Nephron progenitor cell (in vitro differentiated cells): ENCODE results near the gene EXOC3.

Experiments
- DNase-seq: peaks from one replicate; pipeline ENCODE4 v3.0.0; 2021
- H3K27ac Mint-ChIP-seq: 2 replicates; pipeline ENCODE4 v1.8.0; 2021; ENCODE audit warnings: mild to moderate bottlenecking, moderate library complexity, mixed read lengths
- H3K27me3 Mint-ChIP-seq: 2 replicates; pipeline ENCODE4 v1.8.0; 2021; ENCODE audit warnings: mild to moderate bottlenecking, low read depth, mixed read lengths; ENCODE audit not compliant: poor library complexity
- H3K36me3 Mint-ChIP-seq: 2 replicates; pipeline ENCODE4 v1.8.0; 2021; ENCODE audit warnings: low read depth, mixed read lengths
- H3K4me1 Mint-ChIP-seq: 2 replicates; pipeline ENCODE4 v1.8.0; 2021; ENCODE audit warnings: mixed read lengths
- H3K4me3 Mint-ChIP-seq: 2 replicates; pipeline ENCODE4 v1.8.0; 2021; ENCODE audit warnings: mild to moderate bottlenecking, moderate library complexity, mixed read lengths
- H3K9me3 Mint-ChIP-seq: 2 replicates; pipeline ENCODE4 v1.8.0; 2021; ENCODE audit warnings: mild to moderate bottlenecking, moderate library complexity, mixed read lengths
- TF ChIP-seq, protein P1 (sequence below): fragments of 200-600 bp; sonication (generic); IDR thresholded peaks from 2 replicates; pipeline ENCODE4 v1.5.0; 2021; ENCODE audit warnings: antibody characterized with exemption

EXOC3 gene

DNA sequence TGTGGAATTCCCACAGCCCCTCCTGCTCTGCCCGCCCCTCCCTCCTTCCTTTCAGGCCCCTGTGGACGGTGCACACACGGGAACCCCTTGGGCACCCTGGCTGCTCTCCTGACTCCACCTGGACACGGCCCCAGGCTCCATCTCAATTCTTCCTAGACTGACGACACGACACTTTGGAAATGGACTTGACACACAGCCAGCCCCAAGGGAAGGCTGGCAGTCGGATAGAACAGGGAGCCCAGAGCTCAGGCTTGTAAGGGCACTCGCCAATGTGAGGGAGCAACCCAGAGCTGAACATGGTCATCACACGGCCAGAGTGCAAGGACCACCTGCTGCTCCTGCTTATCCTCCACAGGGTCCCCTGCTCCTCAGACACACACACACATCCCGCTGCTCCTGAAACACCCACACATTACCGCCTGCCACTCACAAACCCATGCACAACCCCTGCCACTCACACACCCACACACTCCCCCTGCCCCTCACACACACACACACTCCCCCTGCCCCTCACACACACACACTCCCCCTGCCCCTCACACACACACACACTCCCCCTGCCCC, 72.4 kb downstream of the EXOC3 start:
- TF ChIP-seq, protein P1, sequence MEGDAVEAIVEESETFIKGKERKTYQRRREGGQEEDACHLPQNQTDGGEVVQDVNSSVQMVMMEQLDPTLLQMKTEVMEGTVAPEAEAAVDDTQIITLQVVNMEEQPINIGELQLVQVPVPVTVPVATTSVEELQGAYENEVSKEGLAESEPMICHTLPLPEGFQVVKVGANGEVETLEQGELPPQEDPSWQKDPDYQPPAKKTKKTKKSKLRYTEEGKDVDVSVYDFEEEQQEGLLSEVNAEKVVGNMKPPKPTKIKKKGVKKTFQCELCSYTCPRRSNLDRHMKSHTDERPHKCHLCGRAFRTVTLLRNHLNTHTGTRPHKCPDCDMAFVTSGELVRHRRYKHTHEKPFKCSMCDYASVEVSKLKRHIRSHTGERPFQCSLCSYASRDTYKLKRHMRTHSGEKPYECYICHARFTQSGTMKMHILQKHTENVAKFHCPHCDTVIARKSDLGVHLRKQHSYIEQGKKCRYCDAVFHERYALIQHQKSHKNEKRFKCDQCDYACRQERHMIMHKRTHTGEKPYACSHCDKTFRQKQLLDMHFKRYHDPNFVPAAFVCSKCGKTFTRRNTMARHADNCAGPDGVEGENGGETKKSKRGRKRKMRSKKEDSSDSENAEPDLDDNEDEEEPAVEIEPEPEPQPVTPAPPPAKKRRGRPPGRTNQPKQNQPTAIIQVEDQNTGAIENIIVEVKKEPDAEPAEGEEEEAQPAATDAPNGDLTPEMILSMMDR, result no peak
- no peak for DNase-seq
- Mint-ChIP-seq H3K4me3 (no peak overlapping the region), H3K27ac (no peak overlapping the region), H3K9me3 (peaks cover 7% of the 10 kb centered on the region), H3K4me1 (peaks cover 19% of the 10 kb centered on the region), H3K27me3 (peaks cover 79% of the 10 kb centered on the region), H3K36me3 (no peaks in the 10 kb centered on the region)

DNA sequence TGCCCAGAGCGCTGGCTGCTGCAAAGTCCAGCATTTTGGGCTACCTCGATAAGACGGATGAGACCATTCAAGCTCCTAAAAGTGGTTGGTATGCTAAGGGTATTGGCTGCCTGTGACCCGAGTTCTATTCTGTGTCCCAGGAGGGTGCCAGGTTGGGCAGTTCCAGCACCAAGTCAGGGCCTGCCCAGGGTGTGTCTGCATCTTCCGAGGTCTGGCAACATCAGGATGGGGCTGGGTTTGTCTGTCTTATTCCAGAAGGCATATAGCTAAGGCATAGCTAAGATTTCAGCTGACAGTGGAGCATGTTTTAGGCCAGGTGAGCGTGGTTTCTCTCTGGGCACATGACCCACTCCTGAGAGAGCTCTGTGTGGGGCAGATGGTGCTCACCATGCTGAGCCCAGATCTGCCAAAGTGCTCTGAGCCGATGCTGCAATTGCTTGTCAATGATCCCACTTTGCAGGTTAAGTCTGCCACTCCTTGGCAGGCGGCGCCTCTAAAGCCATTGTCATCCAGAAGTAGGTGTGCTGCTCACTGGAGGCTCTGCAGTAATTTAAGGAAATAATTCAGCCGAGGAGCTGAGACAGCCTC, 73.5 kb downstream of the EXOC3 start:
- TF ChIP-seq, protein P1, result no peak
- Mint-ChIP-seq H3K36me3 (no peaks in the 10 kb centered on the region), H3K27ac (no peak overlapping the region), H3K9me3 (peaks cover 7% of the 10 kb centered on the region), H3K27me3 (peaks cover 73% of the 10 kb centered on the region), H3K4me1 (peaks cover 27% of the 10 kb centered on the region), H3K4me3 (no peak overlapping the region)
- no peak for DNase-seq
